Stimulated activated CD8-positive, alpha-beta memory T cell treated with anti-CD3 and anti-CD28 coated beads, Interleukin-7, amount 100 ng/mL, for 24 hours (primary cell): ENCODE measurements around the gene PARD3B.

Source experiments
- DNase-seq: peaks from one replicate; pipeline ENCODE4 v3.0.0-alpha.2; 2020; ENCODE audit warnings: low read depth

PARD3B gene

GRCh38 chr2:205520311-205520710, 975.0 kb downstream of the PARD3B start:
- DNase-seq, result no peak

DNA sequence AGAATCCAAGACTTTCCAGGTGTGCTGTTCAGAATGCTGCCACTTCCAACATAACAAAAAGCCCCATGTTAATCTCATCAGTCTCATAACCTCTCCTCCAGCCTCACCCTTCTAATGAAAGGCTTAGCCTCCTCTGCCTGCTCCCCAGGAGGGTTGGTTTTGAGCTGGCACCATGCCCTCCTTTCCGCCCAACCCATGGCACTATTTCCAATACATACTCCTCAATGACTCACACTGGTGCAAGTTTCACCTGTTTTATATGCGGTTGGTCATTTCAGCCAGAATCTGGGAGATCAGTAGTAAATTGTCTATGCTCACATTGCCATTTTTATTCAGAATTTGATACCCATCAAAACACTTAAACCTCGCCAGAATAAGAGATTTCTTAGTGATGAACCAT, 979.4 kb downstream of the PARD3B start:
- no peak for DNase-seq

DNA sequence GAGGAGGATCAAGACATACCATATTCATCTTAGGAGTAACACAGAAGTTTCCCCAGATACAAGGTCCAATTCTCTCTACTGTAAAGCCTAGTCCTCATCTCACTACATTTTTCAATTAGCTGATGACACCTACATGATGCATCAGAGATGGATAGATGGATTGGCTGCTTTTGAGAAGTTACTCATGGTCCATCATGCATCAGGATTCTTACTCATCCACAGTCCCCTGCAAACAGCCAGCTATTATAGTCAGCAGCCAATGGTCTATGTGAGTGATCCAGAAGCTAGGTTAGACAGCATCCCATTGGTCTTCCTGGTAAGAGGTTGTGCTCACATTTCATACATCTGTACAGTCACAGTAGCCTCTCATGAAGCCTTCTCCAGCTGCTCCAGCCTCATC, 982.5 kb downstream of the PARD3B start:
- DNase-seq, result no peak

DNA sequence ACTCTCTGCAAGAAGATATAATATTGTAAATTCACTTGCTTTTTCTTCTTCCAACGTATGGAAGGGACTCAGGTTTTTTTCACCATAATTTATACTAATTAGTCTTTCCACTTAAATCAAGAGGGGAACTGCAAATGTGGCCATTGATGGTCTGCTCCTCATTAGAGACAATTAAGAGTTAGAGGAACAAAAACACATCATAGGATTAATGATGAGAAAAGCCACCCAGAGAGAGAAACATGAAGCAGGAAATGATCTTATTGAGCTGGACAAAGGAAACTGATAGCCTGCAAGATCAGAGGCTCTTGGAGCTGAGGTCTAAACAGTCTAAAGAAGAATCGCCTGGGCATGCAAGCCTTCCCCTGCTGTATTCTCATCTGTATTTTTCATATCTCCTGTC, 985.8 kb downstream of the PARD3B start:
- no peak for DNase-seq

DNA sequence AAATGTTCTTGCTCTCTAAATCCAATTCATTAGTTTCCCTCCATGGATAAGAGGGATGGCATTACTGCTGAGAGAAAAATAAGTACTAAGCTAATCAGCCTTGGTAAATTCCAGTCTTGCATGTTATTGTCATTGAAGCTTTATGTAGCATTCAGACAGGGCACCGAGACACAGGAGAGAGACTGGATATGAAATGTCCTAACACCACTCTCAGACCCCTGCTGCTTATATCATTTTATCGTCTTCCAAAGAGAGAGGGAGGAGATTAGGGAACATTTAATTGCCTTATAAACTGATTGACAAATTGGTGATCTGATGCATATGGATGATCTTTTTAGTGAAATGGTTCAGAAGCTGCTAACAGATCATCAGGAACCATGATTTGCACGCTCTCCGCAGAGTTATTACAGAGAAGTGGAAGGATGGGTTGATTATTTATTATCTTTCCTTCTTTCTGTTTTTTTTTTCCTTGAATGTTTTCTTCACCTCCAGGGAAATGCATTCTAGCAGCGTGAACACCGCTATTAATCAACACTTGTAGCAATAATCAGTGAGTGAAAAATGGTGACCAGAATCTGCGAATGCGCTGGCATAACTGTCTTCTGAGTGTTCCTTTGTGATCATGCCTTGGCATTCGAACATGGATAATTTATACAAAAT, 986.3 kb downstream of the PARD3B start:
- no peak for DNase-seq

DNA sequence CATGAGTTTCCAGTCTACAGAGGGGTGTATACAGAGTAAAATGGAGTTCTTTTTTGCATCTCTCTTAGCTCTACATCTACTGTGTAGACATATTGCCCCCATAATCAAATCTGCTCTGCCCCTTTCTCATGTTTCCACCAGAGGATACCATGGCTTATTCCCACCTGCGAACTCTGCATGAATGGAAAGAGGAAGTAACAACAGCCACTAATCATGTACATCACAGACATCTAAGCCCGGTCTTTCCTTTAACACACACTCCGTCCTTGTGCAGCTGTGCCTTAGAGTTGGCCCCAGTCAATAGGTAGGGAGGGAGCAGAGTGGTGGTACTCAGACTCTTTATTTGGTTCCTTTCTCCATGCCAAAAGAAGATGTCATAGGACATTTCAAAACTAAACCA, 989.7 kb downstream of the PARD3B start:
- DNase-seq, result no peak

DNA sequence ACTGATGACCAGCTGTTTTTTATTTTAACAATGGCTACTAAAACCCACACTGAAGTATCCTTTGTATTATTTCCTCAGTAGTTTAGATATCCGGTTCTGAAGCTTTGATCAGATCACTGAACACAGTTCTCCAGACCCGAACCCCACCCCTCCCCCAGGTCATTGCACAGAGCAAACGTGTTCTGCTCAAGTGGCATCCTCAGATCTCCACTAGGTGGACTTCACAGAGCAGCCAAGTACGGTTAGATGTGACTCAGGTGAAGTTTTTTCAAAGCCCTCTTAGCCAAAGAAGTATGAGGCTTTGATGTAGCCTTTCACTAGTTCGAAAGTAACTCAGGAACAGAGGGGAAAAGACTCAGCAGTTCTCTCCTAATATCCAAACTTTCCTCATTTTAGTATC, 994.3 kb downstream of the PARD3B start:
- DNase-seq, result no peak

GRCh38 chr2:205540036-205540435, 994.8 kb downstream of the PARD3B start:
- DNase-seq, result no peak

DNA sequence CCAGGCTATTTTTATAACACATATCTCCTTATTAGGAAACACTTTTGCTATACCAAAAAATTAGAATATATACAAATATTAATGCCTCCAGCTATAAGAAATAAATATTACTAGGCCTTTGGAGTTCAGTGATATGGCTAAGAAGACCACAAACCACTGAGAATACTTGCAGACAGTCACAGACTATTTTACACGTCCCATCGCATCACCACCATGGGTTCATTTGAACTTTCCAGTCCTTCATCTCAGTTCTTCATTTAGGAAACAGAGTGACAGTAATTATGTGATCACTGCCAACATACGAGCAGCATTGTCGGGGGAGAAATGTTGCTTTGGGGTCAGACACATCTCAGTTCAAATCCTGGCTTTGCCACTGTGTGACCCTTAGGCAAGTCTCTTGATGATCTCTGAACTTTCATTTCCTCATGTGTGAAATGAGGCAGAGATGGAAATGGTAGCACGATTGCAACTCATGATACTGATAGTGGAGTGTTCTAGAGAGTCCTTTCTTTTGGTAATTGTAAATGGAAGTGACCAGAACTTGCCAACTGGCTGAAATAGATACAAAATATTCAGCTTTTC, 998.1 kb downstream of the PARD3B start:
- no peak for DNase-seq

- no peak for DNase-seq
Measured at GRCh38 chr2:205543937-205544702, 998.8 kb downstream of the PARD3B start.

- no peak for DNase-seq
Measured at GRCh38 chr2:205545971-205546816, 1000.9 kb downstream of the PARD3B start.

- DNase-seq, result no peak
Measured at GRCh38 chr2:205555566-205556230, 1010.4 kb downstream of the PARD3B start.

DNA sequence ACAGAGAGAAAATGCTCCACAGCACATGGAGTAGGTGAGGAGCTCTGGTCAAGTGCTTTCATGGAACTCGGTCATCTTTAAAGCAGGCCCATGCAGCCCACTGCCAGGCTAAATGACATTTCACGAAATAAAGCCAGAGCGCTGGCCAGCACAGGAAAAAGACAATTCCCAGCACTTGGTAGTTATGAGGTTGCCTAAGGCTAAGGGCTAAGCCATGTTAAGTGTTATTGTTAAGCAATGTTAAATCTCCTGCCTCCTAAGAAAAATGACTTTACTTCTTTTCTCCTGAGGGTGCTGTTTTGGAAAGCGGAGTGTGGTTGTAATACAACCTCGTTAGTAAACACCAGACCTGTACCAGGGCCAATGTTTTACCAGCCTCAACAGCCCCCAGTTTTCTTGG, 1011.1 kb downstream of the PARD3B start:
- DNase-seq, result no peak

DNA sequence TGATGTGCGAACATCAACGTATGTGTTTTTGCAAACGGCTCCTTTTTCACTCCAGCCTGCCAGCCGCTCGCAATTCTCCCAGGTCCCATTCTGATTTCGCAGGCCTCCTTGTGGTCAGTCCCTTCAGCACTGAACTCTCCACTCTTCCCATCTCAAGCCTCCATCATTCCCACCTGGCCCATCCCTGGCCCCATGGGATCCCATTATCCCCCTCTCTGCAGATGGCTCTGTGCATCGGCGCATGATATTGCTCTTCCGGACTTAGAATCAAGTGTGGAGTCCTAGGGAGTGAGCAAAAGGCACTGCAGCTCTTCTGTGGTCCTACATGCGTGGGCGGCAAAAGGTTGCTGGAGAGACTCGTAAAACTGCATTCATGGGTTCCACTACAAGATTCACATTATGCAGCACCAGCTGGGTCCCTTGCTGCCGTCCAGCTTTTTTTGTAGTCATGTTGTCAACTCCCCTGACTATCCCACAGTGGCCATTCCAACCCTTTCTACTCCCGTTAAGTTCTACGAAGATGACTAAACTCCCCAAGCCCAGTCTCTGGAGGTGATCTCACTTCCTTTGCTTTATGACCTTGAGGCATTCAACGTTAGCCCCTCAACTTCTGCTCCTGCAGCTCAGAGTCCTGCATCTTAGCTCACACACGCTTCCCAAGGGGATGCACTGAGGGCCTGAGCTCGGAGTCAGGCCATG, 1011.7 kb downstream of the PARD3B start:
- DNase-seq, result no peak

DNA sequence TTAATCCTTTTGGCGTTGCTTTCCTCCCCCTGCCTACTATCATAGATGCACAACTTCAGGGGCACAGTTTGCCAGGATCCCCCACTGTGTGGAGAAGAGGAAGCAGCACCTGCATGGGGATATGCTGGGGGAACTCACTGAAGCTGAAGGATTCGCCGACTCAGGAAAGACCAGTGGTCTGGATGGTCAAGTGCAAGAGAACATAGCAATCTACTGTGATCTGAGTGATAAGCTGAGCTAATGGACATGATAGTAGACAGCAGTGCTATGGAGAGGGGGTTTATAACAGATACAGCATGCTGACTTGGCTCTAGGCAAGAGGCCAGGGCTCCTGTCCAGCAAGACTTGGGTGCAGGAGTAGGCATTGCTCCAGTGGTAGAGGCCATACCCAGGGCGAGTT, 1012.6 kb downstream of the PARD3B start:
- DNase-seq, result no peak

GRCh38 chr2:205561441-205561840, 1016.2 kb downstream of the PARD3B start:
- DNase-seq, result no peak

DNA sequence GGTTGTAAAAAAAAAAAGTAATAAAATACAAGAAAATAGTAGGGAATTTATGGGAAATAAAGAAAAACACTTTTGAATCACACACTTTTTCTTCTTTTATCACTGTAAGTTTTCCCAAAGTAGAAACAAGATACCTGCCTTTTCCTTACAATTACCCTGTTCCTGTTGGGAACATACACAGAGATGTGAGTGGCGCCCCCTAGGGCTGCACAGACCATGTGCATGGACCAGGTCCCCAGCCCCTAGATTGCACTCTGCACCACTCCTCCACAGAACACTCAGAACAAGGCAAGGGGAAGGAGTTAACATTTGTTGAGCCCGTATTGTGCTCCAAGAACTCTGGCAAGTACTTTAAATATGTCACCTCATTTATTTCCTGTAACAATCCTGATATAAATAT, 1018.4 kb downstream of the PARD3B start:
- no peak for DNase-seq

DNA sequence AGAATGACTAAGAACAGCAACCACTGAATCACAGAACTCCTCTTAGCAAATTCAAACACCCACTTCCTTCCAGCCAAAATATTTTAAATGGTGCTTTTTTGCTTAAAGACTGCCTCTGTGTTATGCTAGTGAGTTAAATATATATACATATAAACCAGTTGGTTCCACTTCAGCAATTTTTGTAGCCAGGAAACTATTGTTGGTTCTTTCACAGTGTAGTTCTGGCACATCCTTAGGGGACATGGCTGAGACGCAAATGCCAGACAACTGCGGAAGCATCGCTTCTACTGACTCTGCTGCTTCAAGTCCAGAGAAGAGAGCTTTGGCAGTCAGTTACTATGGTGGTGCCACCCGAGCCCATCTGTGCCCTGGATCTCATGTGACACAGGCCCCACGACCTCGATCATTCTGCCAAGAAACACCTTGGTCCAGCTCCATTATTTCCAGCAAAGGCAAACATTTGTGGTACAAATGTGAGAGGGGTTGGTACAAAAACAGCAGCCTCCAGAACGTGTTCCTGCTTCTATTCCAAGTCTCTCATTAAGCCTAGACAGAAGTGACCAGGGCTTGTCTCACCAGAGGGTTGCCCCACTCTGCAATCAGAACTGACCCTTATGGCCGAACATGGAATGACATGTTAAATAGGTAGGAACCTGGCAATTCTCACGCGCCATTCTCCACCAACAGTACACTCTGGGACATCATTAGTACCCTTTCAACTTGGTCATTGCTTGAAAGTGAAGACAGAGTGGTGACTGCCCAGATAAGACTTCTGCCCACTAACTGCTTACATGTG, 1019.3 kb downstream of the PARD3B start:
- DNase-seq, result no peak

DNA sequence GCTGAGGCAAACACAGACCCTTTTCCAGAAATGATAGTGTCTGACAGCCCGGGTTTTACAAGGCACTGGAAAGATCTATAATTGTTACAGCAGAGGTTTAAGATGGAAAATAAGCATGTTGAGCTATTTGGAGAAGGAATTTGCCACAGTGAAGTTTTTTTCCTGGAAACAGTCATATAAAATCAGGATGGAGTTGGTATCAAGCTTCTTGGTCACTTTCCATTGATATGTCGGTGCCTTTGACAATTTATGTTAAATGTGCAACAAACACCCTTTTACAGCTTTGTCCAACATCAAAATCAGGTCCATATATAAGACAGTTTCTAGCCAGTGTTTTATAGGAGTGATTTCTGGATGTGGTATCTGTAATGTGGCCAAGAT, 1019.9 kb downstream of the PARD3B start:
- no peak for DNase-seq

- no peak for DNase-seq
Measured at GRCh38 chr2:205566606-205567168, 1021.4 kb downstream of the PARD3B start.
